Natural killer cell (primary cell): Measurements from ENCODE around the gene CST3. TPM values are rescaled to one million over a fixed set of nuclear protein-coding genes. Genes with fewer than 3 reads are reported as not detected.
"Not testable (repeated sequence)": the region's sequence is repeated elsewhere in the genome, so short reads cannot be mapped to it uniquely, and the experiment has no call there.

Source experiments
- ATAC-seq, 3 donors: fragments of 150-1000 bp in 2 of 3; fragments of 200-7000 bp in 1 of 3; cut with Tn5 transposase; 1 replicate in 1 of 3; 2 replicates in 2 of 3; pipeline ENCODE4 v1.10.0; 2021; ENCODE audit warnings: mild to moderate bottlenecking in 2 of 3, moderate library complexity in 2 of 3
- DNase-seq, 2 donors: peaks; one replicate each; pipeline versions ENCODE4 v3.0.0 to v3.0.0-alpha.2; 2013 to 2021; ENCODE audit warnings: mixed read lengths in 1 of 2
- H3K27ac ChIP-seq: one replicate; pipeline ENCODE4 v1.5.1; 2013; ENCODE audit warnings: mild to moderate bottlenecking, low read length
- H3K27me3 ChIP-seq: one replicate; pipeline ENCODE4 v1.6.1; 2013; ENCODE audit warnings: low read length; ENCODE audit not compliant: control insufficient read depth, insufficient read depth
- H3K36me3 ChIP-seq: one replicate; pipeline ENCODE4 v1.6.1; 2013; ENCODE audit warnings: low read length; ENCODE audit not compliant: control insufficient read depth, insufficient read depth
- H3K4me1 ChIP-seq: one replicate; pipeline ENCODE4 v1.6.1; 2013; ENCODE audit warnings: low read length; ENCODE audit not compliant: control insufficient read depth, insufficient read depth
- H3K4me3 ChIP-seq: one replicate; pipeline ENCODE4 v1.5.1; 2013; ENCODE audit warnings: low read length
- H3K9me3 ChIP-seq: one replicate; pipeline ENCODE4 v1.6.1; 2013; ENCODE audit warnings: low read length; ENCODE audit not compliant: control insufficient read depth, insufficient read depth
- H3K27ac Mint-ChIP-seq, 2 donors: one replicate each; pipeline ENCODE4 v1.8.0; 2022; ENCODE audit warnings: mild to moderate bottlenecking in 2 of 2, mixed read lengths in 2 of 2, moderate library complexity in 1 of 2
- H3K27me3 Mint-ChIP-seq, 2 donors: one replicate each; pipeline ENCODE4 v1.8.0; 2022; ENCODE audit warnings: low read depth in 2 of 2, mixed read lengths in 2 of 2
- H3K36me3 Mint-ChIP-seq: one replicate; pipeline ENCODE4 v1.8.0; 2022; ENCODE audit warnings: mixed read lengths
- H3K4me1 Mint-ChIP-seq, 2 donors: one replicate each; pipeline ENCODE4 v1.8.0; 2022; ENCODE audit warnings: mixed read lengths in 2 of 2
- H3K4me3 Mint-ChIP-seq: one replicate; pipeline ENCODE4 v1.8.0; 2022; ENCODE audit warnings: mild to moderate bottlenecking, moderate library complexity, mixed read lengths
- H3K9me3 Mint-ChIP-seq, 2 donors: one replicate each; pipeline ENCODE4 v1.8.0; 2022; ENCODE audit warnings: mixed read lengths in 2 of 2
- CTCF ChIP-seq: fragments of 200-600 bp; IDR thresholded peaks from one replicate; pipeline ENCODE4 v1.8.0; 2022; ENCODE audit warnings: antibody characterized with exemption
- WGBS: methylation state at CpG from one replicate; pipeline ENCODE4 v1.1.7; 2013; ENCODE audit warnings: missing lambda C conversion rate; ENCODE audit not compliant: insufficient coverage; 5-methylcytosine and 5-hydroxymethylcytosine counted together
- intact Hi-C: fragments of 100-400 bp; cut with micrococcal nuclease; formaldehyde crosslinking; loops from one replicate; pipeline ENCODE4 v1.14.2; 2022
- total RNA-seq, 4 donors: library from RNA; stranded (reverse); fragments of 120-200 nt in 1 of 4; gene quantifications; one replicate each; pipeline versions ENCODE4 v1.2.3 to v1.2.4, GENCODE V29; 2013 to 2022

CST3 gene, protein sequence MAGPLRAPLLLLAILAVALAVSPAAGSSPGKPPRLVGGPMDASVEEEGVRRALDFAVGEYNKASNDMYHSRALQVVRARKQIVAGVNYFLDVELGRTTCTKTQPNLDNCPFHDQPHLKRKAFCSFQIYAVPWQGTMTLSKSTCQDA
- total RNA-seq = 100 to 1,000 TPM in 1 of 3 donors, 10 to 100 TPM in 2; 30.0 to 118 (median 83.8) TPM
- 114 TPM for total RNA-seq (2013)

DNA sequence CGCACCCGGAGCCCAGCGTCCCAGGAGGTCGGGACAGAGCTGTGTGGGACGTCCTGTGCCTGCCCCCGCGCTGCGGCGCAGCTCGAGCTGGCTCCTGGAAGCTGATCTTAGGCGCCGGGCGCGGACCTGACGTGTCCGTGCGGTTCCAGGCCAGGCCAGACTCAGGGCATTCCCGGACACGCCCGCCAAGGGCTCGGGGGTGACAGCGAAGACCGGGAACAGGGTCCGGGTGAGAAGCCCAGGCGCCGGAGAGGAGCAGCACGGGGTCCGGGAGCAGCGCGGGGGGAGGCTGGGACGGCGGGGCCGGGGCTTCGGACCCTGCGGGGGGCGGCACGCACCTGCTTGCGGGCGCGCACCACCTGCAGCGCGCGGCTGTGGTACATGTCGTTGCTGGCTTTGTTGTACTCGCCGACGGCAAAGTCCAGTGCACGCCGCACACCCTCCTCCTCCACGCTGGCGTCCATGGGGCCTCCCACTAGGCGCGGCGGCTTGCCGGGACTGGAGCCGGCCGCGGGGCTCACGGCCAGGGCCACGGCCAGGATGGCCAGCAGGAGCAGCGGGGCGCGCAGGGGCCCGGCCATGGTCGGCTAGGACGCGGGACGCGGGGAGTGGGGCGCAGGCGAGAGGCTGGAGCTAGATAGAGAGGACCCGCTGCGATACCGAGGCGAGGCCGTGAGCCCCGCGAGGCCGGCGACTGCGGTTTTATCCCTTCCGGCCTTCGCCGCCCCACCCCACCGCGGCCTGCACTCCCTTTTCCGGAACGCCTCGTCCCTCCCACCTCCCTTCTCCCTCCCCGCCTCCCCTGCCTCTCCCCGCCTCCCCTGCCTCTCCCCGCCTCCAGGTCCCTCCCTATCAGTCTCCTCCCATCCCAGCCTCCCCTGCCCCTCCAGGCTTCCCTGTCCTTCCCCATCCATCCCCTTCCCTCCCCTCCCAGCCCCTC, at the start of gene CST3:
Gene CST3, minus strand, starts transcription at position 674 of the 940 bp plus-strand sequence. Its CDS starts 93 bp downstream, at position 581.
- Histone ChIP-seq H3K36me3 (no peaks in the 10 kb centered on the region), H3K27me3 (no peaks in the 10 kb centered on the region), H3K4me1 (peaks cover 18% of the 10 kb centered on the region), H3K9me3 (no peaks in the 10 kb centered on the region), H3K4me3 (peak within 1 kb of the TSS; percentile 35), H3K27ac (no peak within 1 kb of the TSS)
- no peak for TF ChIP-seq CTCF
- H3K9me3 Mint-ChIP-seq = no peaks in the 10 kb centered on the region
- H3K36me3 Mint-ChIP-seq = no peaks in the 10 kb centered on the region
- intact Hi-C loops = no loop called here
- 2% methylated on average over 92 of the region's 92 CpGs for WGBS
- peaks cover 6 to 19% of the 10 kb centered on the region in 2 donors for H3K4me1 Mint-ChIP-seq
- peak within 1 kb of the TSS; percentile 60 to 77 for H3K27ac Mint-ChIP-seq
- H3K27me3 Mint-ChIP-seq = no peaks in the 10 kb centered on the region
- H3K4me3 Mint-ChIP-seq = peak within 1 kb of the TSS; percentile 93
- DNase-seq = peak in 1 of 2 donors; percentile 10
- peak in 2 of 3 donors; percentile 62 to 63 for ATAC-seq

DNA sequence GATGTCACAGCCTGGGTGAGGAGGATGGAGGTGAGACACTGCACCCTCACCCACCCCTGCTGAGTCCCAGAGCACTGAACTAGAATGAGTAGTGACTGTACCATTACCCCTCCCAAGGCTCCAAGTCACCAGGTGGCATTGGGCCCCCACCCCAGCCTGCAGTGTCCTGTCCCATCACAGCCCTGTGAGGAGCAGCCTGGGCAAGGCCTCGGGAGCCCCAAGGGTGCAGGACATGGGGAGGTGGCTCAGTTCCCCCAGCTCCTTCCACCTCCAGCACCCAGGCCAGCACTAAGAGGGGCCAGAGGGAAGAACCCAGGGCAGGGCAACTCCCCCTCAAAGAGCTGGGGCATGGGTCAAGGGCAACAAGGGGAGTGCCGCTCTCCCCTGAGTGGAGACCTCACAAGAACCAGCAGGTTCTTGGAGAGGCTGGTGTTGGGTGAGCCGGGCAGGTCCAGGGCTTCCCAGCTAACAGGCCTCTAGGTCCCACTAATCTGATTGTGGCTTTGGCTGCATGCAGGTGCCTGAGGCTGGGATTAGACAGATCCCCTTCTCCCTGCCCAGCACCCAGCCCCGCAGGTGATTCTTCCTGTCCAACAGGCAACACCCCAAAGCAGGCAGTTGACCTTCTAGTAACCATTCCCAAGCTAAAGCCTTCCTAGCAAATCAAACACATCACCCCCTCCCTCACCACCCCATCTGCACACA, 48.4 kb upstream of the CST3 start:
- 91% methylated on average over 4 of the region's 4 CpGs for WGBS

GRCh38 chr20:23685529-23685896, 47.8 kb upstream of the CST3 start:
- ATAC-seq = not testable (repeated sequence)
- WGBS = 81% methylated on average over 4 of the region's 4 CpGs

More for the DNA sequence above, 48.4 kb upstream of the CST3 start:
- no peaks in the 10 kb centered on the region for H3K9me3 ChIP-seq
- no peak overlapping the region for H3K27ac ChIP-seq
- Mint-ChIP-seq H3K9me3 (no peaks in the 10 kb centered on the region), H3K4me3 (no peak overlapping the region), H3K4me1 (no peaks in the 10 kb centered on the region), H3K36me3 (no peaks in the 10 kb centered on the region), H3K27ac (no peak overlapping the region), H3K27me3 (peaks cover 7 to 9% of the 10 kb centered on the region in 2 donors)
- H3K36me3 ChIP-seq = no peaks in the 10 kb centered on the region
- ATAC-seq (no peak), DNase-seq (no peak)
- TF ChIP-seq CTCF = no peak
- intact Hi-C loops = no loop called here
- no peak overlapping the region for H3K4me3 ChIP-seq
- H3K27me3 ChIP-seq = no peaks in the 10 kb centered on the region
- H3K4me1 ChIP-seq = no peaks in the 10 kb centered on the region

DNA sequence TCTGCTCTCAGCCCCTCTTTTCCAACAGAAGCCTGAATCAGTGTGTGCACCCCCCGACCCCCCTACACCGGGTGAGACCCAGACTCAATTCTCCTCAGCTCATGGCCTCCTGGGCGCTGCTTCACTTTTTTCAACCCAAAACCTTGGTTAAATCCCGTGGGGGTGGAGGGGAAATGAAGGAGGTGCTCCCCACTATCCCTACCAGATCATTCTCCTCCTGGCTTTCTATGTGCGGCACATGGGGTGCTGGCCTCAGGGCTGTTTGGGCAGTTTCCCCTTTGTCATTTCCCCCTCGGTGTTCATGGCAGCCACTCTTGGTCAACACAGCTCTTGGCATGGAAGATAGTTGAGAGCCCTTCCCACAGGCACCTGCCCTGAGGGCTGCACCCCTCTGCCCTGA, 46.5 kb upstream of the CST3 start:
- 97% methylated on average over 4 of the region's 6 CpGs for WGBS
- peaks cover 14 to 20% of the 10 kb centered on the region in 2 donors for H3K27me3 Mint-ChIP-seq
- Histone ChIP-seq H3K36me3 (no peaks in the 10 kb centered on the region), H3K27ac (no peak overlapping the region), H3K9me3 (no peaks in the 10 kb centered on the region), H3K4me1 (no peaks in the 10 kb centered on the region), H3K27me3 (no peaks in the 10 kb centered on the region), H3K4me3 (no peak overlapping the region)
- ATAC-seq = no peak
- H3K4me3 Mint-ChIP-seq = no peak overlapping the region
- H3K4me1 Mint-ChIP-seq = no peaks in the 10 kb centered on the region
- TF ChIP-seq CTCF = no peak
- H3K9me3 Mint-ChIP-seq = no peaks in the 10 kb centered on the region
- intact Hi-C loops = no loop called here
- H3K36me3 Mint-ChIP-seq = no peaks in the 10 kb centered on the region
- no peak for DNase-seq
- no peak overlapping the region for H3K27ac Mint-ChIP-seq

More at GRCh38 chr20:23685529-23685896, 47.8 kb upstream of the CST3 start:
- H3K9me3 Mint-ChIP-seq, H3K36me3 Mint-ChIP-seq, H3K4me1 ChIP-seq, H3K4me3 ChIP-seq, H3K27ac Mint-ChIP-seq, H3K9me3 ChIP-seq, H3K4me1 Mint-ChIP-seq, H3K27me3 ChIP-seq, DNase-seq, H3K27ac ChIP-seq, intact Hi-C loops, H3K4me3 Mint-ChIP-seq, H3K36me3 ChIP-seq: not testable (repeated sequence)
- H3K27me3 Mint-ChIP-seq = peaks cover 7 to 16% of the 10 kb centered on the region in 2 donors
